ENCODE measurements around the gene WASHC1.
"Not testable (repeated sequence)": the region's sequence is repeated elsewhere in the genome, so short reads cannot be mapped to it uniquely, and the experiment has no call there.

DNA sequence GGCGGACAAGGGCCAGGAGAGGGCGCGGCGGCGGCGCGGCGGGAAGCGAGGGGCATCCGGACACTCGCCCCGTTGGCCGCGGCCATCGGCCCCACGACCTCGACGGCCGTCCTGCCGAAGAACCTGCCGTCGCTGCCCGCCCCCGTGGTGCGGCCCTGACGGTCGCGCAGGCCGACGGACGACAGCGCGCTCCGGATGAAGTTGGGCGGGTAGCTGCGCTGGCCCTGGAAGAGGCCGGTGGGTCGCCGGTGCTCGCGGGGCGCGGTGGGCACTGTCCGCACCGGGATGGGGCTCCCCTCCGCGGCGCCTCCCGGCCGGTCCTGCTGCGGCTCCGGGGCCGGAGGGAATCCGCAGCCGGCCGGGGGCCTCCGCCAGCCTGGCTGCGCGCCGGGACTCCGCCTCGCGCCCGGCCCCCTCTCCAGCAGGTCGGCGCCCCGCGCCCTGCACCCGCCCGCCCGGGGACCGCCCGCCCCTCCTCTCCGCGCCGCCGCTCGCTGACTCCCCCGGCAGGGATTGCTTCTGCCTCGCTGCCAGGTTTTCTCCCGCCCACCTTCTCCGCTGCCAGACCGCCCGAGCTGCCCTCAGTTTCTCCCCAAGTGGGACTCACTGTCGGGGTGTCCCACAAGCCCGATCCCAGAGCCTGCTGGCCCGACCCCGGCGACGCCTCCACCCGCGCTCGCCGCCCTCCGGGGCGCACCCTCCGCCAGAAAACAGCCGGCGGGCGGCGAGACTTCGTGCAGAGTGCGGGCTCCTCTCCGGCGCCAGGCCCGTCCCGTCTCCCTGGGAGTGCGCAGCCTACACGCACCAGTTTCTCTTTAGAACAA is 44.0 kb upstream of the WASHC1 start:
- TF ChIP-seq CTCF (conservative IDR thresholded peaks at IDR 0.05; ENCODE audit: low read length); EZH2phosphoT487 (IDR thresholded peaks at IDR 0.05; ENCODE audit: borderline replicate concordance, low read depth, low read length): not testable (repeated sequence)
